ENCODE data around the gene ACTR5.

ACTR5 gene

DNA sequence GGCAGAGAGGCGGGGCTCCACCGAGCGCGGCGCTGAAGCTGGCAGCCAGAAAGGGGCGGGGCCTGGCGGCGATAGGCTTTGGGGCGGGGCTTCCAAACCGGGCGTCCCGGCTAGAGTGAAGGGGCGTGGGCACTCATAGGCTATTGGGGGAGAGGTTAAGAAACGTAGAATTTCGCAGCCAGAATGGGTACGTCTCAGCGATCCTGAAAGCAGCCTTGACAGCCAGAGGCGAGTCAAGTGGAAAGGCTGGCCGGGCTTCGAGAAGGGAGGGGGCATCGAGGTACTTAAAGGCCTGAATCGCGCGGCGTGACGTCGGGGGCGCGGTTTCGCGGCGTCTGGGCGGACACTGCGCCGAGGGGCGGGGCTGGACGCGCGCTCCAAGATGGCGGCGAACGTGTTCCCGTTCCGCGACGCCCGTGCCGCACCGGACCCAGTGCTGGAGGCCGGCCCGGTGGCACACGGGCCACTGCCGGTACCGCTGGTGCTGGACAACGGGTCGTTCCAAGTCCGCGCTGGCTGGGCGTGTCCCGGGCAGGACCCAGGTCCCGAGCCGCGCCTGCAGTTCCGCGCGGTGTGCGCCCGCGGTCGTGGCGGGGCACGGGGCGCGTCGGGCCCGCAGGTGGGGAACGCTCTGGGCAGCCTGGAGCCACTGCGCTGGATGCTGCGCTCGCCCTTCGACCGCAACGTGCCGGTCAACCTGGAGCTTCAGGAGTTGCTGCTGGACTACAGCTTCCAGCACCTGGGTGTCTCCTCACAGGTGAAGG lies at the start of gene ACTR5:
Gene ACTR5, plus strand, starts transcription at position 364 of the 764 bp plus-strand sequence. Its CDS starts 19 bp downstream, at position 383.
- peak; percentile 63 for DNase-seq (ENCODE audit: low read depth)
- TF ChIP-seq, protein P1, sequence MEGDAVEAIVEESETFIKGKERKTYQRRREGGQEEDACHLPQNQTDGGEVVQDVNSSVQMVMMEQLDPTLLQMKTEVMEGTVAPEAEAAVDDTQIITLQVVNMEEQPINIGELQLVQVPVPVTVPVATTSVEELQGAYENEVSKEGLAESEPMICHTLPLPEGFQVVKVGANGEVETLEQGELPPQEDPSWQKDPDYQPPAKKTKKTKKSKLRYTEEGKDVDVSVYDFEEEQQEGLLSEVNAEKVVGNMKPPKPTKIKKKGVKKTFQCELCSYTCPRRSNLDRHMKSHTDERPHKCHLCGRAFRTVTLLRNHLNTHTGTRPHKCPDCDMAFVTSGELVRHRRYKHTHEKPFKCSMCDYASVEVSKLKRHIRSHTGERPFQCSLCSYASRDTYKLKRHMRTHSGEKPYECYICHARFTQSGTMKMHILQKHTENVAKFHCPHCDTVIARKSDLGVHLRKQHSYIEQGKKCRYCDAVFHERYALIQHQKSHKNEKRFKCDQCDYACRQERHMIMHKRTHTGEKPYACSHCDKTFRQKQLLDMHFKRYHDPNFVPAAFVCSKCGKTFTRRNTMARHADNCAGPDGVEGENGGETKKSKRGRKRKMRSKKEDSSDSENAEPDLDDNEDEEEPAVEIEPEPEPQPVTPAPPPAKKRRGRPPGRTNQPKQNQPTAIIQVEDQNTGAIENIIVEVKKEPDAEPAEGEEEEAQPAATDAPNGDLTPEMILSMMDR (IDR thresholded peaks at IDR 0.05; ENCODE audit: low read depth, low read length, missing control alignments) = no peak
- peak within 1 kb of the TSS; percentile 84 for H3K4me3 ChIP-seq (ENCODE audit: low read depth, low read length)
- in situ Hi-C loops (cut with HindIII; ENCODE audit: low sequenced_read_pairs) = no loop called here

DNA sequence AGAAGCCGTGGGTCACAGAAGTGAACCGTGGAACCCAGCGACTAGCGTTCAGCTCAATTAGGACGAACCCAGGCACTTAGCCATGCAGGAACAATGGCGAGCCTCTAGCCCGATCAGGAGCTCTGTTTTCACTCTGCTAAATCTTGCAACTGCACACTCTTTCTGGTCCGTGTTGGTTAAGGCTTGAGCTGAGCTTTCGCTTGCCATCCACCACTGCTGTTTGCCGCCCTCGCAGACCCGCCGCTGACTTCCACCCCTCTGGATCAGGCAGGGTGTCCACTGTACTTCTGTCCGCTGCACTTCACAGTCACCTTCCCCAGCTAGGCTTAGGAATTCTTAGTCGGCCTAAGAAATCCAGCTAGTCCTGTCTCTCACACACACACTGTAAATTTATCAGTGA lies 49.7 kb upstream of the ACTR5 start:
- no peak for DNase-seq (ENCODE audit: low read depth)
- in situ Hi-C loops (cut with HindIII; ENCODE audit: low sequenced_read_pairs) = no loop called here
- no peak overlapping the region for H3K4me3 ChIP-seq (ENCODE audit: low read depth, low read length)
- TF ChIP-seq, protein P1 (IDR thresholded peaks at IDR 0.05; ENCODE audit: low read depth, low read length, missing control alignments) = no peak

DNA sequence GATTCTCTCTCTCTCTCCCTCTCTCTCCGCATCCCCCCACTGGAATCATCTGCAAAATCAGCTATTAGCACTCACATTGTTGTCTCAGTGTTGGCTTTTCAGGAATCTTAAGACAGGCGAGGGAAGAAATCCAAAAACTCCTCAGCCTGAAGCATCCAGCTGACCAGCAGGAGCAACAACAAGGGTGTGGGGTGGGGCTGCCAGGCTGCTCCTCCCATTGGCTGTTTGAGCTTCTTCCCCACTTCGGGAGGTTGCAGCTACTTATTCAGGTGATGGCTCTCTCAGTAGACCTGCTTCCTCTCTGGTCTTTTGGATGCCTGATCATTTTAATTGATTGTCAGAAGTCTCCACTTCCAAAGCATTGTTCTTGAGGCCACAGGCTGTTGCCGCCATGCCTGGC lies 48.1 kb upstream of the ACTR5 start:
- H3K4me3 ChIP-seq (ENCODE audit: low read depth, low read length) = no peak overlapping the region
- no peak for DNase-seq (ENCODE audit: low read depth)
- TF ChIP-seq, protein P1 (IDR thresholded peaks at IDR 0.05; ENCODE audit: low read depth, low read length, missing control alignments) = no peak
- in situ Hi-C loops (cut with HindIII; ENCODE audit: low sequenced_read_pairs) = no loop called here

DNA sequence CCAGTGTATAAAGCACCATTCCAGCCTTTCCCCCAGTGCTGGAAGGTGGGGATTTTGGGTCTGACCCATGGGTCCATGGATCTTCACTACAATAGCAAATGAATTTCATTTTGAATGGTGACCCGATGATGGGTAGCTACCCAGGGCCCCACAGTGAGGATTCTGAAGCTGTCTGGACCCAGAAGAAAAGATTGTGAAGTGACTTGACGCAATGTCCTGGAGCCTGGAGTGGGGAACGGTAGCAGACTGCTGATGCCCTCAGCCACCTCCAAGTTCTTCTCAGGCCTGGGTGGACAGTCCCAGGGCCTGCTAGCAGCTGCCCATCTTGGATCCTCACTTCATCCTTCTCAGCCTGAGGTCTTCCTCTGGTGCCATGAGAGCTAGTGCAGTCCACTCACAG lies 47.3 kb upstream of the ACTR5 start:
- DNase-seq (ENCODE audit: low read depth) = no peak
- TF ChIP-seq, protein P1 (IDR thresholded peaks at IDR 0.05; ENCODE audit: low read depth, low read length, missing control alignments) = no peak
- no peak overlapping the region for H3K4me3 ChIP-seq (ENCODE audit: low read depth, low read length)
- in situ Hi-C loops (cut with HindIII; ENCODE audit: low sequenced_read_pairs) = no loop called here

DNA sequence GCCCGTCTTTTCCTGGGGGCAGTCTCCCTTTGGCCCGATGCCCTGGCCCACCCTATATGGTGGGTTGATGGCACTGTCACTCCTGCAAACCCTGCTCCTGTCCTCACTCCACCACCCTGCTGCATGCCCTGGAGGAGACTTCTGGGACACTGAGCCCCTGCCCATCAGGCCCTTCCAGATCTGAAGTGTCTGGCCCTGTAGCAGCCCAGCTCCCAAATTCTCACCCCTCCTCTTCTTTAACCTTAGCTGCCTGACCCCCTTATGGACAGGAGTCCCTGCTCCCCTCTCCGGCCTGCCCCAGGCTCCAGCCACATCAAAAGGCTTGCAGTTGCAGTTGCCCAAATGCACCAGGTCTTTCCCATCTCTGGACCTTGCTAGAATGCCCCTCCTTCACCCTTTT lies 44.7 kb upstream of the ACTR5 start:
- TF ChIP-seq, protein P1 (IDR thresholded peaks at IDR 0.05; ENCODE audit: low read depth, low read length, missing control alignments) = no peak
- in situ Hi-C loops (cut with HindIII; ENCODE audit: low sequenced_read_pairs) = no loop called here
- DNase-seq (ENCODE audit: low read depth) = no peak
- H3K4me3 ChIP-seq (ENCODE audit: low read depth, low read length) = no peak overlapping the region

DNA sequence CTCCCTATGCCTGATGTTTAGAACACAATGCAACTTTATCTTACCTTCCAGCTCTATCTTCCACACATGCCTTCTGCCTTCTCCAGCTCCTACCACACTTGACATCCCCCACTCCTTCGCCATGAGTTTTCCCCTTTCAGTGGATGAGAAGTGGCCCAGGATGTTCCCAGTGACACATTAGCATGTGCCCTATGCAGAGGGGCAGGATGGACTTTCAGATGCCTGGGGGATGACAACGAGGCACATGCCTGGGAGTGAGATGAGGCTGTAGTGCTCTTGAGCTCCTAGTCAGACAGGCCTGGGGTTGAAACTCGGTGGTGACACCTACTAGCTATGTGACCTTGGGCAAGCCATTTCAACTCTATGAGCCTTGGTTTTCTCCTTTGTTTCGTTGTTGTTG lies 44.1 kb upstream of the ACTR5 start:
- H3K4me3 ChIP-seq (ENCODE audit: low read depth, low read length) = no peak overlapping the region
- in situ Hi-C loops (cut with HindIII; ENCODE audit: low sequenced_read_pairs) = no loop called here
- TF ChIP-seq, protein P1 (IDR thresholded peaks at IDR 0.05; ENCODE audit: low read depth, low read length, missing control alignments) = no peak
- DNase-seq (ENCODE audit: low read depth) = no peak

Measured in astrocyte of the cerebellum (primary cell).